ENCODE results near the gene VN1R5.

The VN1R5 gene

DNA sequence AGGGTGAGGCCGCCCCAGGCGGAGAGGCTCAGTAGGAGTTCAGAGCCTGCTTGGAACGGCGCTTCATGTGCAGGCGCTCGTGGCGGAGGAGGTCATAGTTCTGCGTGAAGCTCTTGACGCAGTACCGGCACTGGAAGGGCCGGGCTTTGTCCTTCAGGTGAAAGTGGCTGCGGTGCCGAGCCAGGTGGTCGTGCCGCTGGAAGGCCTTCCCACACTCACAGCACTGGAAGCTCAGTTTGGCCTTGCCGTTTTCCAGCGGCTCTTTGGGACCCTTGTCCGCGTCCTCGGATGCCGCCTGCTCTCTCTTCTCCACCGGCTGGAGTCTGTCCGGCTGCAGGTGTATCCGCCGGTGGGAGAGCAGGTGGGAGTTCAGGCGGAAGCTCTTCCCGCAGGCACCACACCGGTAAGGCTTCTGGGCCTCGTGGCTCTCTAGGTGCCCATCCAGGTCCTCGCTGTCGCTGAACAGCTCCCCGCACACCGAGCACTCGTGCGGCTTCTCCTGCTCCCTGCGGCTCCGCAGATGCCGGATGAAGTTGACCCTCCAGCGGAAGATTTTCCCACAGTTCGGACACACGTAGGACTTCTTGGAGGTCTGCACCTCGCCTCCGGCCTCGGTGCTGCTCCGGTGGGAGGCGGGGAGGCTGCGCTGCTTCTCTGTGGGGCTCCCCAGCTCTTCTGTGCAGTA, 44.8 kb downstream of the VN1R5 start:
- DNase-seq (ENCODE audit: low read depth in 2 of 2) = no peak

DNA sequence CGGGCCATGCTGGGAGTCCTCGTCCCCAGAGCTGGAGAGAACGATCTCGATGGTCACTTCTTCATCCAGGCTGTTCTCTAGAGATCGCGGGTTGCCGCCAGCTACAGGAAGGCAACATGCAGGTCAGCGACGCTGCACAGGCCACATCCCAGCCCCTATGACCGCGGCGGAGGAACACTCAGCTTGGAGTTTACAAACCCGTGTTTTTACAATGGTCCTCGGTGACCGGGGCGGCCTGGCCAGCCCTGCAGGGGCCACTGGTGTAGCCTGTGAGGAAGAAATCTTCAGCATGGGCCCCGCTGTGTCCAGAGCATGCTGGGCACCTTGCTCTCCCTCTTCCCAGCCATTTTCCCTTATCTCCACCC, 45.3 kb downstream of the VN1R5 start:
- no peak for DNase-seq (ENCODE audit: low read depth in 2 of 2)

DNA sequence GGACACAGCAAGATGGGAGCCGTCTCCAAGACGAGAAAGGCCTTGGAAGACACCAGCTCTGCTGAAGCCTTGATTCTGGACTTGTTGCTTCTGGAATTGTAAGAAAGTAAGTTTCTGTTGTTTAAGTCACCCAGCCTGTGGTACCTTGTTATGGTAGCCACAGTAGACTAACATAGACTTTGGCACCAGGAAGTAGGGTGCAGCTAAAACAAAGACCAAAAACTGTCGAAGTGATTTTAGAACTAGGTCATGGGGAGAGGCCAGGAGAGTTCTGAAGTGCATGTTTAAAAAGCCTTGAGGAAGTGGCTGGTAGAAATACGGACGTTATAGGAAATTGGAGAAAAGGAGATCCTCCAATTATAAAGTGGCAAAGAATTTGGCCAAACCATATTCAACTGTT, 47.3 kb downstream of the VN1R5 start:
- DNase-seq (ENCODE audit: low read depth in 2 of 2) = no peak

DNA sequence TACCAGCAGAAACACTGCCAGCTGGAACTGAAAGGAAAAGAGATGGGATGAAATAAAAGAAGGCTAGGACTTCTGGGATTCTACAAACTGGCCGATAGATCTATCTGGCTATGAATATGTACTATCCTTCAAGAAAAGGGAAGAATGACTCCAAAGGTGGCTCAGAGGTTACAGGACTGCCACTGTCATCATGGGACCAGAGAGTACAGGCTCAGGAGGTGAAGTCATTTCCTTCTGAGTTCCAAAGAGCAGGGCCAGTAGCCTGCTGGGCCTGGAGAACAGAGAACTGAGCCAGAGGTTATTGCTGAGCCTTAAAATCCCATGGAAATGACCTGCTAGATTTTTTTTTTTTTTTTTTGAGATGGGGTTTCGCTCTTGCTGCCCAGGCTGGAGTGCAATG, 48.2 kb downstream of the VN1R5 start:
- no peak for DNase-seq (ENCODE audit: low read depth in 2 of 2)

Measured in stimulated activated CD4-positive, alpha-beta T cell treated with anti-CD3 and anti-CD28 coated beads, Interleukin-1b, Interleukin-23, amount 100 ng/mL, for 4 hours (primary cell).